ENCODE measurements around the gene IGFBP1. TPM values are rescaled to one million over a fixed set of nuclear protein-coding genes. Genes with fewer than 3 reads are reported as not detected.

The IGFBP1 gene
- total and polyA plus RNA-seq, 2 experiments from 2014 or later, result not detected

- Histone ChIP-seq H3F3A (replicated peaks; ENCODE audit: low read depth) (no peaks in the 10 kb centered on the region), H2AFZ (no peak overlapping the region), H3K36me3 (ENCODE audit: insufficient read depth) (0 out of 2 replicates have a peak, but pooled peaks cover 3% of the 10 kb centered on the region), H3K9me2 (ENCODE audit: insufficient read depth) (no peaks in the 10 kb centered on the region), H3K27ac (ENCODE audit: low read depth) (no peak overlapping the region), H3K79me2 (replicated peaks; ENCODE audit: insufficient read depth) (no peaks in the 10 kb centered on the region), H3K27me3 (ENCODE audit: insufficient read depth) (no peaks in the 10 kb centered on the region), H3K4me2 (no peak overlapping the region), H3K4me3 (no peak overlapping the region), H4K20me1 (replicated peaks; ENCODE audit: insufficient read depth) (no peaks in the 10 kb centered on the region), H3K4me1 (ENCODE audit: insufficient read depth) (no peaks in the 10 kb centered on the region)
- DNase-seq (ENCODE audit: low spot score), result no peak
- no peak for TF ChIP-seq ZNF462 (CRISPR knock-in tag; IDR thresholded peaks at IDR 0.05)
- TF ChIP-seq CTCF (conservative IDR thresholded peaks at IDR 0.05; ENCODE audit: low read depth in 2 of 2), result no peak
- no peak for TF ChIP-seq ZNF331 (CRISPR knock-in tag; IDR thresholded peaks at IDR 0.05; ENCODE audit: low read depth)
- no peak for TF ChIP-seq STAT1 (IDR thresholded peaks at IDR 0.05; ENCODE audit: unreplicated experiment)
- no peak for TF ChIP-seq EZH2 (IDR thresholded peaks at IDR 0.05; ENCODE audit: low read depth, unreplicated experiment)
- TF ChIP-seq ZNF114 (CRISPR knock-in tag; IDR thresholded peaks at IDR 0.05), result no peak
- TF ChIP-seq JUNB (IDR thresholded peaks at IDR 0.05; ENCODE audit: unreplicated experiment), result no peak
- TF ChIP-seq NANOG (IDR thresholded peaks at IDR 0.05; ENCODE audit: borderline replicate concordance), result no peak
- TF ChIP-seq CREB1 (CRISPR knock-in tag; IDR thresholded peaks at IDR 0.05; ENCODE audit: low read depth), result no peak
- no peak for TF ChIP-seq REST (IDR thresholded peaks at IDR 0.05; ENCODE audit: unreplicated experiment)
- TF ChIP-seq EZH2phosphoT487 (IDR thresholded peaks at IDR 0.05; ENCODE audit: unreplicated experiment), result no peak
- no peak for TF ChIP-seq ETS1 (IDR thresholded peaks at IDR 0.05)
- TF ChIP-seq POLR2AphosphoS5 (IDR thresholded peaks at IDR 0.05; ENCODE audit: low read depth), result no peak
- no peak overlapping the region for H3K27ac Mint-ChIP-seq
- H3K4me3 Mint-ChIP-seq, result no peak overlapping the region
- peaks cover 26% of the 10 kb centered on the region for H3K36me3 Mint-ChIP-seq (ENCODE audit: low read depth)
- ATAC-seq, result no peak
- peaks cover 5% of the 10 kb centered on the region; the same call in 2 of the 3 replicates for H3K4me1 Mint-ChIP-seq
- peaks cover 35% of the 10 kb centered on the region for H3K9me3 Mint-ChIP-seq
- no peaks in the 10 kb centered on the region for H3K27me3 Mint-ChIP-seq (ENCODE audit: insufficient read depth, low read depth, poor library complexity)
Observed at GRCh38 chr7:45878457-45879144, 9.7 kb upstream of the IGFBP1 start.
